HCT116 (cell line): ENCODE measurements around the gene TCP11. TPM values are rescaled to one million over a fixed set of nuclear protein-coding genes. Genes with fewer than 3 reads are reported as not detected.

ENCODE experiments used
- ATAC-seq: fragments of 200-7000 bp; cut with Tn5 transposase; 2 replicates; pipeline ENCODE4 v1.9.1; 2020; ENCODE audit warnings: mild to moderate bottlenecking, moderate library complexity
- BruUV-seq: library from RNA; stranded (reverse); fragments of 400-500 nt; replicated peaks from 2 replicates; lab custom pipeline; 2021; lab: Mats Ljungman, UMichigan
- CTCF ChIA-PET: fragments of 300-600 bp; sonication (Branson Sonifier 250); formaldehyde crosslinking; loops from one replicate; lab custom pipeline; 2021; ENCODE audit warnings: antibody characterized with exemption; lab: Charles Lee
- POLR2A ChIA-PET: fragments of 300-600, 350-600 bp; sonication (Branson Sonifier 250); formaldehyde crosslinking; loops from one replicate; lab custom pipeline; 2021; ENCODE audit warnings: antibody characterized with exemption; lab: Charles Lee
- RAD21 ChIA-PET, 2 experiments: fragments of 300-600 bp; sonication (Branson Sonifier 250); formaldehyde crosslinking; loops; one replicate each; lab custom pipeline; 2023; ENCODE audit warnings: low total read pairs in 2 of 2; ENCODE audit not compliant: uncharacterized antibody in 2 of 2, unreplicated experiment in 2 of 2, low non-redundant PET in 1 of 2; lab: Charles Lee
- DNase-seq: peaks from one replicate; pipeline ENCODE4 v3.0.0-alpha.2; 2010; ENCODE audit warnings: low read depth, low spot score
- H2AFZ ChIP-seq: fragments of 200-600 bp; shearing (Covaris generic), sonication (generic); 2 replicates; pipeline ENCODE4 v1.6.1; 2017; ENCODE audit warnings: low read depth, mixed run types, mixed read lengths, antibody characterized with exemption, low read length; ENCODE audit not compliant: poor library complexity, severe bottlenecking
- H3K27ac ChIP-seq: 2 replicates; pipeline ENCODE4 v1.5.1; 2012; ENCODE audit warnings: low read depth, low read length
- H3K27me3 ChIP-seq: fragments of 200-600 bp; sonication (generic); 2 replicates; pipeline ENCODE4 v1.6.1; 2016; ENCODE audit warnings: mixed run types, low read length, mixed read lengths; ENCODE audit not compliant: insufficient read depth
- H3K36me3 ChIP-seq, 2 experiments: fragments of 200-500 bp in 1 of 2; fragments of 200-600 bp in 1 of 2; sonication (Bioruptor generic) in 1 of 2; sonication (generic) in 1 of 2; 2 replicates each; pipeline versions ENCODE4 v1.5.1 to v1.6.1; 2014 to 2016; ENCODE audit warnings: low read length in 2 of 2, inconsistent platforms in 1 of 2, mixed read lengths in 1 of 2, mixed run types in 1 of 2; ENCODE audit not compliant: insufficient read depth in 2 of 2, control insufficient read depth in 1 of 2
- H3K4me1 ChIP-seq, 2 experiments: fragments of 200-600 bp in 1 of 2; sonication (generic) in 1 of 2; 2 replicates each; pipeline versions ENCODE4 v1.5.1 to v1.6.1; 2012 to 2017; ENCODE audit warnings: low read length in 2 of 2, inconsistent platforms in 1 of 2, mild to moderate bottlenecking in 1 of 2, mixed read lengths in 1 of 2, mixed run types in 1 of 2, moderate library complexity in 1 of 2; ENCODE audit not compliant: insufficient read depth in 2 of 2, control insufficient read depth in 1 of 2
- H3K4me2 ChIP-seq: fragments of 200-600 bp; sonication (generic); 2 replicates; pipeline ENCODE4 v1.6.1; 2017; ENCODE audit warnings: mixed run types, low read length, mixed read lengths
- H3K4me3 ChIP-seq, 2 experiments: fragments of 200-600 bp in 1 of 2; sonication (generic) in 1 of 2; replicated peaks in 1 of 2; 2 replicates each; pipeline ENCODE4 v1.5.1; 2011 to 2016; ENCODE audit warnings: low read length in 2 of 2, control low read depth in 1 of 2, low read depth in 1 of 2, mild to moderate bottlenecking in 1 of 2, mixed read lengths in 1 of 2, mixed run types in 1 of 2
- H3K79me2 ChIP-seq: fragments of 200-600 bp; sonication (generic); 2 replicates; pipeline ENCODE4 v1.6.1; 2017; ENCODE audit warnings: mild to moderate bottlenecking, mixed run types, low read length, moderate library complexity, mixed read lengths; ENCODE audit not compliant: insufficient read depth
- H3K9ac ChIP-seq: fragments of 200-600 bp; sonication (generic); 2 replicates; pipeline ENCODE4 v1.6.1; 2016; ENCODE audit warnings: low read length, mixed read lengths
- H3K9me2 ChIP-seq: fragments of 200-600 bp; sonication (generic), shearing (Covaris generic); 2 replicates; pipeline ENCODE4 v1.6.1; 2017; ENCODE audit warnings: mixed run types, mild to moderate bottlenecking, moderate library complexity; ENCODE audit not compliant: insufficient read depth
- H3K9me3 ChIP-seq, 2 experiments: fragments of 200-500 bp in 1 of 2; fragments of 200-600 bp in 1 of 2; sonication (Bioruptor generic) in 1 of 2; sonication (generic) in 1 of 2; 2 replicates each; pipeline ENCODE4 v1.6.1; 2014 to 2017; ENCODE audit warnings: low read length in 2 of 2, mixed read lengths in 2 of 2, inconsistent platforms in 1 of 2, low read depth in 1 of 2, mild to moderate bottlenecking in 1 of 2, mixed run types in 1 of 2, moderate library complexity in 1 of 2; ENCODE audit not compliant: control insufficient read depth in 1 of 2, insufficient read depth in 1 of 2
- H4K20me1 ChIP-seq: fragments of 200-600 bp; sonication (generic), shearing (Covaris generic); 2 replicates; pipeline ENCODE4 v1.6.1; 2017; ENCODE audit warnings: mixed run types, mild to moderate bottlenecking, moderate library complexity; ENCODE audit not compliant: insufficient read depth
- CBX3 ChIP-seq: IDR thresholded peaks from 2 replicates; pipeline ENCODE4 v1.6.1; 2012; ENCODE audit warnings: low read depth
- ELF1 ChIP-seq: IDR thresholded peaks from 2 replicates; pipeline ENCODE4 v1.6.1; 2012; ENCODE audit warnings: low read depth, borderline replicate concordance
- FOSL1 ChIP-seq: IDR thresholded peaks from 2 replicates; pipeline ENCODE4 v1.6.1; 2012; ENCODE audit warnings: low read depth
- JUND ChIP-seq: IDR thresholded peaks from 2 replicates; pipeline ENCODE4 v1.6.1; 2012
- POLR2A ChIP-seq: IDR thresholded peaks from 2 replicates; pipeline ENCODE4 v1.7.0; 2011; ENCODE audit warnings: borderline replicate concordance; ENCODE audit not compliant: insufficient read depth, insufficient read length; ENCODE audit errors: extremely low read depth
- RAD21 ChIP-seq: IDR thresholded peaks from 2 replicates; pipeline ENCODE4 v1.6.1; 2012; ENCODE audit warnings: low read depth, mild to moderate bottlenecking
- REST ChIP-seq: IDR thresholded peaks from 2 replicates; pipeline ENCODE4 v1.6.1; 2012; ENCODE audit warnings: low read depth
- SP1 ChIP-seq: IDR thresholded peaks from 2 replicates; pipeline ENCODE4 v1.6.1; 2012; ENCODE audit warnings: low read depth
- ZFX ChIP-seq: fragments of 450-650 bp; IDR thresholded peaks from 2 replicates; pipeline ENCODE4 v1.6.1; 2017
- intact Hi-C: fragments of 100-400 bp; cut with micrococcal nuclease; formaldehyde crosslinking; loops from 2 replicates; pipeline ENCODE4 v1.10.0; 2022
- total RNA-seq: library from RNA; stranded (reverse); gene quantifications from one replicate; pipeline ENCODE4 v1.2.1, GENCODE V29; 2021; ENCODE audit not compliant: unreplicated experiment

Gene TCP11
- total RNA-seq, 1 experiment from 2014 or later: not detected

GRCh38 chr6:35154947-35155346, 13.8 kb upstream of the TCP11 start:
- Histone ChIP-seq H3K9ac (no peak overlapping the region), H3K4me1 (peaks cover 0 to 10% of the 10 kb centered on the region in 2 experiments; a peak in 2 of 4 replicates), H3K27ac (no peak overlapping the region), H4K20me1 (no peaks in the 10 kb centered on the region), H3K9me3 (no peaks in the 10 kb centered on the region), H3K9me2 (no peaks in the 10 kb centered on the region), H3K27me3 (no peaks in the 10 kb centered on the region), H3K79me2 (no peaks in the 10 kb centered on the region), H2AFZ (no peak overlapping the region), H3K4me3 (no peak overlapping the region), H3K4me2 (no peak overlapping the region), H3K36me3 (no peaks in the 10 kb centered on the region)
- BruUV-seq: no TSS peak
- TF ChIP-seq POLR2A (no peak), ZFX (no peak), FOSL1 (no peak), SP1 (no peak), RAD21 (no peak), REST (no peak), CBX3 (no peak), JUND (no peak), ELF1 (no peak)
- ChIA-PET RAD21 (no interaction called here), POLR2A (no interaction called here), CTCF (interaction anchor here (2.0 kb wide), 1 partner anchor 86 kb away, joined by 4 read pairs; no protein-coding TSS in a partner anchor)
- intact Hi-C loops: no loop called here
- no peak for ATAC-seq
- DNase-seq: no peak
